DOHH2 (cell line): ENCODE data around the gene RUSC1.

ENCODE experiments used
- H3F3A ChIP-seq: fragments of 200-600 bp; sonication (generic), shearing (Covaris generic); 2 replicates; pipeline ENCODE4 v1.6.0; 2016; ENCODE audit warnings: antibody characterized with exemption, mild to moderate bottlenecking; ENCODE audit not compliant: control insufficient read depth, insufficient read depth
- H3K27ac ChIP-seq: fragments of 200-600 bp; sonication (generic); 2 replicates; pipeline ENCODE4 v1.5.1; 2014; ENCODE audit warnings: low read depth, mild to moderate bottlenecking, low read length, moderate library complexity
- H3K27me3 ChIP-seq: fragments of 200-600 bp; sonication (generic); 2 replicates; pipeline ENCODE4 v1.6.1; 2014; ENCODE audit warnings: mild to moderate bottlenecking, low read length, mixed read lengths; ENCODE audit not compliant: control insufficient read depth
- H3K36me3 ChIP-seq: fragments of 200-600 bp; sonication (generic); 2 replicates; pipeline ENCODE4 v1.6.1; 2014; ENCODE audit warnings: mild to moderate bottlenecking, low read length, moderate library complexity, mixed read lengths; ENCODE audit not compliant: control insufficient read depth
- H3K4me1 ChIP-seq: fragments of 200-600 bp; sonication (generic); 2 replicates; pipeline ENCODE4 v1.6.1; 2014; ENCODE audit warnings: mild to moderate bottlenecking, low read length, mixed read lengths; ENCODE audit not compliant: control insufficient read depth
- H3K4me2 ChIP-seq: fragments of 200-600 bp; sonication (generic); 2 replicates; pipeline ENCODE4 v1.6.0; 2014; ENCODE audit warnings: mild to moderate bottlenecking, low read length, moderate library complexity
- H3K4me3 ChIP-seq: fragments of 200-600 bp; sonication (generic); 2 replicates; pipeline ENCODE4 v1.5.1; 2014; ENCODE audit warnings: mild to moderate bottlenecking, low read length, mixed read lengths
- H3K79me2 ChIP-seq: fragments of 200-600 bp; sonication (generic); 2 replicates; pipeline ENCODE4 v1.6.1; 2014; ENCODE audit warnings: mild to moderate bottlenecking, low read length, mixed read lengths; ENCODE audit not compliant: control insufficient read depth
- H3K9me2 ChIP-seq: fragments of 200-600 bp; sonication (generic); replicated peaks from 2 replicates; pipeline ENCODE4 v1.6.1; 2014; ENCODE audit warnings: mild to moderate bottlenecking, low read length, mixed read lengths; ENCODE audit not compliant: control insufficient read depth
- H3K9me3 ChIP-seq: fragments of 200-600 bp; sonication (generic); 2 replicates; pipeline ENCODE4 v1.6.1; 2014; ENCODE audit warnings: antibody characterized with exemption, low read length, mixed read lengths; ENCODE audit not compliant: control insufficient read depth, insufficient read depth
- H4K20me1 ChIP-seq: fragments of 200-600 bp; sonication (generic); 2 replicates; pipeline ENCODE4 v1.6.0; 2014; ENCODE audit warnings: low read depth, mild to moderate bottlenecking, antibody characterized with exemption, low read length, moderate library complexity; ENCODE audit not compliant: control insufficient read depth, insufficient read depth
- EZH2phosphoT487 ChIP-seq: fragments of 200-600 bp; sonication (generic); IDR thresholded peaks from 2 replicates; pipeline ENCODE4 v1.6.1; 2017; ENCODE audit warnings: borderline replicate concordance, mild to moderate bottlenecking, antibody characterized with exemption, low read length, moderate library complexity, mixed read lengths
- TF ChIP-seq, protein P1 (sequence below): fragments of 200-600 bp; sonication (generic); IDR thresholded peaks from one replicate; pipeline ENCODE4 v1.5.1; 2014; ENCODE audit warnings: antibody characterized with exemption, mild to moderate bottlenecking, low read depth, low read length; ENCODE audit not compliant: poor library complexity, severe bottlenecking

The RUSC1 gene

DNA sequence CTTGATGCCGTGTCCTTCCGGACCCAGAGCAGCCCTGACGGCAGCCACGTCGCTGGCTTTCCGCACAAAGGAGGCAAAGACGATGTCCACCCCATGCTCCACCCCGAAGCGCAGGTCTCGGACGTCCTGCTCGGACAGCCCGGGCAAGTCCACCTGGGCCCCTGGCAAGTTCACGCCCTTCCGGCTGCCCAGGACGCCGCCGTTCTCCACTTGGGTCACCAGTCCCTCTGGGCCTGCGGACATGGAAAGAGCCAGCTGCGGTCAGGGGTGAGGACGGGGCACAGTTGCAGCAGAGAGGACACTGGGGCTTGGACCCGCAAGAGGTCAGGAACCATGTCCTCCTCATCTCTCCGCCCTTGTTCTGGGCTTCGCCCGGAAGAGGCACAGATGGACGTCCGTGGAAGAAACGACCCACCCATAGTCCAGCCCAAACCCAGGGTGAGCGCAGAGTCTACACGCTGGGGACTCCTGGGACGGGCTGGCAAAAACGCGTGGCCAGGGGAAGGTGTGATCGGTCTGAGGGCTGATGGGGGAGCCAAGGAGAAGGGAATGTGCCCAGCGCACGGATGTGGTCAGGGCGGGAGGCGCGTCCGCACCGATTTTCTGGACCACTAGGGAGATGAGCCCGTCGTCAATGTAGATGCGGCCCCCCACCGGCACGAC lies 26.0 kb upstream of the RUSC1 start:
- no peaks in the 10 kb centered on the region for H3K27me3 ChIP-seq
- no peak overlapping the region for H3K4me2 ChIP-seq
- no peak overlapping the region for H3K4me3 ChIP-seq
- no peaks in the 10 kb centered on the region for H3K9me2 ChIP-seq
- no peak overlapping the region for H3K27ac ChIP-seq
- no peaks in the 10 kb centered on the region for H3K9me3 ChIP-seq
- TF ChIP-seq, protein P1, sequence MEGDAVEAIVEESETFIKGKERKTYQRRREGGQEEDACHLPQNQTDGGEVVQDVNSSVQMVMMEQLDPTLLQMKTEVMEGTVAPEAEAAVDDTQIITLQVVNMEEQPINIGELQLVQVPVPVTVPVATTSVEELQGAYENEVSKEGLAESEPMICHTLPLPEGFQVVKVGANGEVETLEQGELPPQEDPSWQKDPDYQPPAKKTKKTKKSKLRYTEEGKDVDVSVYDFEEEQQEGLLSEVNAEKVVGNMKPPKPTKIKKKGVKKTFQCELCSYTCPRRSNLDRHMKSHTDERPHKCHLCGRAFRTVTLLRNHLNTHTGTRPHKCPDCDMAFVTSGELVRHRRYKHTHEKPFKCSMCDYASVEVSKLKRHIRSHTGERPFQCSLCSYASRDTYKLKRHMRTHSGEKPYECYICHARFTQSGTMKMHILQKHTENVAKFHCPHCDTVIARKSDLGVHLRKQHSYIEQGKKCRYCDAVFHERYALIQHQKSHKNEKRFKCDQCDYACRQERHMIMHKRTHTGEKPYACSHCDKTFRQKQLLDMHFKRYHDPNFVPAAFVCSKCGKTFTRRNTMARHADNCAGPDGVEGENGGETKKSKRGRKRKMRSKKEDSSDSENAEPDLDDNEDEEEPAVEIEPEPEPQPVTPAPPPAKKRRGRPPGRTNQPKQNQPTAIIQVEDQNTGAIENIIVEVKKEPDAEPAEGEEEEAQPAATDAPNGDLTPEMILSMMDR = no peak
- TF ChIP-seq EZH2phosphoT487 = no peak
- no peaks in the 10 kb centered on the region for H3K79me2 ChIP-seq
- no peaks in the 10 kb centered on the region for H3F3A ChIP-seq
- no peaks in the 10 kb centered on the region for H4K20me1 ChIP-seq
- no peaks in the 10 kb centered on the region for H3K36me3 ChIP-seq
- peaks cover 22% of the 10 kb centered on the region for H3K4me1 ChIP-seq

DNA sequence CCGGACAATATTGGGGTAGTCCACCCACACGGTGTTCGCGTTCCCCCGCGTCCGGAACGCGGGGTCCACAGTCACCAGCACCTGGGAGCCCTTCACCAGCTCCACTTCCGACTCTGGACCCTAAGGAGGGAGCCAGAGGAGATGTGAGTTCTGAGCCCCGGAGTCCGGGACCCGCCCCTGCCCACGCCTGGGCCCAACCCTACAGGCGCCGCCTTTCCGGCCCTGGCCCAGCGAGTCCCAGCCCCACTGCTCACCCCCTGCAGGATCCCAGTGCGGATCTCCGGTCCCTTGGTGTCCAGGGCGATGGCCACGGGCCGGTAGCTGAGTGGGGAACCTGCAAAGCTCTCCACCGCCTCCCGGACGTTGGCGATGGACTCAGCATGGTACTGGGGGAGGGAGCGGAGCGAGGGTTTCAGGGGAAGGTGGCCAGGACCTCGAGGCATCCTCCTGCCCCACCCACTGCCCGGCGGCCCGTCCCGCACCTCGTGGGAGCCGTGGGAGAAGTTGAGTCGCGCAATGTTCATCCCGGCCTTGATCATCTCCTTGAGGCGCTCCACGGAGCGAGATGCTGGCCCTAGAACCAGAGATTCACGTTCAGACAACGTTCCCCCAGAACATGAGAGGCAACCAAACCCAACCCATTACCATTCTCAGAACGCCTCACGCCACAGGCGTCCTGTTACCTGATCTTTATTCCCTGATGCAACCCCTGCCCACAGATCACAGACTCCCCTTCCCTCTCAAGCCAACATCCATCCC lies 25.3 kb upstream of the RUSC1 start:
- Histone ChIP-seq H3K4me3 (no peak overlapping the region), H3K4me2 (no peak overlapping the region)

DNA sequence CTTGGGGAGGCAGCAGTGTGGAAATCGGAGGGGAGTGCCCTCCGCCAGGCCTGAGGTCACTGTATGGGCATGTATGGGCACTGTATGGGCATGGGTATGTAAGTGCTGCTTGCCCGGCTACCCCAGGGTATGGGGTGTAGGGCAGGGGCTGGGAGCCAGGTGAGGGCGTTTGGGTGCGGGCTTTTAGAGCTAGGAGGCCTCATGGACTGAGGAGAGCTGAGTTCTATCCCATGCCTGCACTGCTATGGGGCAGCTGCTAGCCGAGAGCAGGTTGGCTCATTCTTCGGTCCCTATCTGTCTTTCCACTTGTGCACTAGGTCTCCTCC lies 24.8 kb upstream of the RUSC1 start:
- no peaks in the 10 kb centered on the region for H3K79me2 ChIP-seq
- no peak overlapping the region for H3K4me2 ChIP-seq
- H3K4me3 ChIP-seq = no peak overlapping the region
- H3K27me3 ChIP-seq = no peaks in the 10 kb centered on the region
- H3K9me2 ChIP-seq = no peaks in the 10 kb centered on the region
- no peaks in the 10 kb centered on the region for H3F3A ChIP-seq
- H4K20me1 ChIP-seq = no peaks in the 10 kb centered on the region
- H3K9me3 ChIP-seq = no peaks in the 10 kb centered on the region
- no peaks in the 10 kb centered on the region for H3K36me3 ChIP-seq
- no peak overlapping the region for H3K27ac ChIP-seq
- TF ChIP-seq, protein P1 = no peak
- no peak for TF ChIP-seq EZH2phosphoT487
- peaks cover 22% of the 10 kb centered on the region for H3K4me1 ChIP-seq

More for the DNA sequence above, 25.3 kb upstream of the RUSC1 start:
- H3K36me3 ChIP-seq = no peaks in the 10 kb centered on the region
- peaks cover 22% of the 10 kb centered on the region for H3K4me1 ChIP-seq
- no peak overlapping the region for H3K27ac ChIP-seq
- H3K27me3 ChIP-seq = no peaks in the 10 kb centered on the region
- no peaks in the 10 kb centered on the region for H3F3A ChIP-seq
- H3K9me3 ChIP-seq = no peaks in the 10 kb centered on the region
- H3K79me2 ChIP-seq = no peaks in the 10 kb centered on the region
- no peaks in the 10 kb centered on the region for H3K9me2 ChIP-seq
- no peaks in the 10 kb centered on the region for H4K20me1 ChIP-seq
- TF ChIP-seq EZH2phosphoT487 = no peak
- TF ChIP-seq, protein P1 = no peak
